Measurements from ENCODE around the gene FADS6. TPM values are rescaled to one million over a fixed set of nuclear protein-coding genes. Genes with fewer than 3 reads are reported as not detected.

FADS6 gene
- total and polyA plus RNA-seq, 2 of the 13 experiments (the other 11 are each of a cell fraction or from before 2014, with no cell fraction given), result 0.11 TPM

- no peak for TF ChIP-seq NFIC (IDR thresholded peaks at IDR 0.05; ENCODE audit: low read length)
- no peak for TF ChIP-seq PTBP1 (IDR thresholded peaks at IDR 0.05; ENCODE audit: low read depth, low read length, poor library complexity, severe bottlenecking)
- no peak for TF ChIP-seq ZNF782 (CRISPR knock-in tag; IDR thresholded peaks at IDR 0.05; ENCODE audit: borderline replicate concordance)
- peak; percentile 98 for TF ChIP-seq POLR2AphosphoS5 (IDR thresholded peaks at IDR 0.05; ENCODE audit: low read depth, low read length)
- no peak for TF ChIP-seq HHEX (CRISPR knock-in tag; IDR thresholded peaks at IDR 0.05)
- TF ChIP-seq PPARG (CRISPR knock-in tag; conservative IDR thresholded peaks at IDR 0.05), result peak; percentile 35; the same call in 1 of the 2 replicates
- TF ChIP-seq ZNF430 (CRISPR knock-in tag; IDR thresholded peaks at IDR 0.05), result no peak
- TF ChIP-seq HDAC6 (IDR thresholded peaks at IDR 0.05; ENCODE audit: low read depth, low read length), result no peak
- peak; percentile 47 for TF ChIP-seq ZNF563 (CRISPR knock-in tag; IDR thresholded peaks at IDR 0.05)
- TF ChIP-seq AGO2 (optimal IDR thresholded peaks at IDR 0.05; ENCODE audit: low read depth, low read length), result peak; percentile 34
- no peak; the same call in 1 of the 2 replicates for TF ChIP-seq ZNF362 (CRISPR knock-in tag; IDR thresholded peaks at IDR 0.05; ENCODE audit: borderline replicate concordance)
- no peak for TF ChIP-seq PLSCR1 (CRISPR knock-in tag; IDR thresholded peaks at IDR 0.05; ENCODE audit: borderline replicate concordance)
- peak; percentile 95 for TF ChIP-seq RBFOX2 (IDR thresholded peaks at IDR 0.05; ENCODE audit: low read depth, low read length)
- no peak for TF ChIP-seq POGZ (CRISPR knock-in tag; IDR thresholded peaks at IDR 0.05)
- 0 out of 2 replicates have a peak, but pooled peaks have one; percentile 27 for TF ChIP-seq CREBL2 (CRISPR knock-in tag; IDR thresholded peaks at IDR 0.05; ENCODE audit: borderline replicate concordance)
- no peak for TF ChIP-seq CHD4 (IDR thresholded peaks at IDR 0.05; ENCODE audit: borderline replicate concordance, low read length)
- TF ChIP-seq SNAI1 (CRISPR knock-in tag; IDR thresholded peaks at IDR 0.05; ENCODE audit: borderline replicate concordance), result peak; percentile 92; the same call in 1 of the 2 replicates
- no peak; the same call in 1 of the 2 replicates for TF ChIP-seq ZNF280B (CRISPR knock-in tag; IDR thresholded peaks at IDR 0.05; ENCODE audit: borderline replicate concordance)
- TF ChIP-seq ZNF468 (CRISPR knock-in tag; IDR thresholded peaks at IDR 0.05), result no peak
- no peak for TF ChIP-seq POLR2AphosphoS2 (IDR thresholded peaks at IDR 0.05; ENCODE audit: low read depth, low read length)
- TF ChIP-seq PAF1 (CRISPR knock-in tag; IDR thresholded peaks at IDR 0.05), result no peak
- peak; percentile 85; the same call in 1 of the 2 replicates for TF ChIP-seq ZNF256 (CRISPR knock-in tag; conservative IDR thresholded peaks at IDR 0.05)
- no peak for TF ChIP-seq SUZ12 (IDR thresholded peaks at IDR 0.05; ENCODE audit: low read depth, low read length)
- TF ChIP-seq TBX2 (CRISPR knock-in tag; IDR thresholded peaks at IDR 0.05; ENCODE audit: borderline replicate concordance), result peak; percentile 67
- peak; percentile 75; the same call in 1 of the 2 replicates for TF ChIP-seq ZNF770 (CRISPR knock-in tag; IDR thresholded peaks at IDR 0.05)
These were observed 21.0 kb downstream of the FADS6 start, which contains the start of gene FDXR (continued) for GRCh38 chr17:74872313-74873036.
